Neural cell (in vitro differentiated cells): ENCODE measurements around the gene MND1.

ENCODE experiments used
- CTCF ChIP-seq: fragments of 450-650 bp; IDR thresholded peaks from 2 replicates; pipeline ENCODE4 v1.5.1; 2014; ENCODE audit warnings: antibody characterized with exemption, mild to moderate bottlenecking, moderate library complexity; ENCODE audit not compliant: poor library complexity, severe bottlenecking
- EP300 ChIP-seq: fragments of 450-650 bp; conservative IDR thresholded peaks from 2 replicates; pipeline ENCODE4 v1.6.1; 2014; ENCODE audit warnings: antibody characterized with exemption, mild to moderate bottlenecking, moderate library complexity; ENCODE audit not compliant: poor library complexity, severe bottlenecking
- EZH2 ChIP-seq: fragments of 200-600, 300-800 bp; shearing (Covaris generic), sonication (generic); IDR thresholded peaks from 2 replicates; pipeline ENCODE4 v1.6.1; 2014; ENCODE audit warnings: antibody characterized with exemption, low read length, borderline replicate concordance, mild to moderate bottlenecking; ENCODE audit not compliant: insufficient read depth, poor library complexity, severe bottlenecking
- RAD21 ChIP-seq: fragments of 450-650 bp; conservative IDR thresholded peaks from 2 replicates; pipeline ENCODE4 v1.6.1; 2014; ENCODE audit warnings: antibody characterized with exemption, mild to moderate bottlenecking, moderate library complexity
- SMC3 ChIP-seq: fragments of 450-650 bp; conservative IDR thresholded peaks from 2 replicates; pipeline ENCODE4 v1.6.1; 2014; ENCODE audit warnings: antibody characterized with exemption, mild to moderate bottlenecking, moderate library complexity; ENCODE audit not compliant: poor library complexity
- TF ChIP-seq, protein P1 (sequence below): IDR thresholded peaks from 2 replicates; pipeline ENCODE4 v1.6.1; 2012; ENCODE audit warnings: borderline replicate concordance

GRCh38 chr4:153318696-153319320 lies 25.7 kb upstream of the MND1 start:
- TF ChIP-seq, protein P1, sequence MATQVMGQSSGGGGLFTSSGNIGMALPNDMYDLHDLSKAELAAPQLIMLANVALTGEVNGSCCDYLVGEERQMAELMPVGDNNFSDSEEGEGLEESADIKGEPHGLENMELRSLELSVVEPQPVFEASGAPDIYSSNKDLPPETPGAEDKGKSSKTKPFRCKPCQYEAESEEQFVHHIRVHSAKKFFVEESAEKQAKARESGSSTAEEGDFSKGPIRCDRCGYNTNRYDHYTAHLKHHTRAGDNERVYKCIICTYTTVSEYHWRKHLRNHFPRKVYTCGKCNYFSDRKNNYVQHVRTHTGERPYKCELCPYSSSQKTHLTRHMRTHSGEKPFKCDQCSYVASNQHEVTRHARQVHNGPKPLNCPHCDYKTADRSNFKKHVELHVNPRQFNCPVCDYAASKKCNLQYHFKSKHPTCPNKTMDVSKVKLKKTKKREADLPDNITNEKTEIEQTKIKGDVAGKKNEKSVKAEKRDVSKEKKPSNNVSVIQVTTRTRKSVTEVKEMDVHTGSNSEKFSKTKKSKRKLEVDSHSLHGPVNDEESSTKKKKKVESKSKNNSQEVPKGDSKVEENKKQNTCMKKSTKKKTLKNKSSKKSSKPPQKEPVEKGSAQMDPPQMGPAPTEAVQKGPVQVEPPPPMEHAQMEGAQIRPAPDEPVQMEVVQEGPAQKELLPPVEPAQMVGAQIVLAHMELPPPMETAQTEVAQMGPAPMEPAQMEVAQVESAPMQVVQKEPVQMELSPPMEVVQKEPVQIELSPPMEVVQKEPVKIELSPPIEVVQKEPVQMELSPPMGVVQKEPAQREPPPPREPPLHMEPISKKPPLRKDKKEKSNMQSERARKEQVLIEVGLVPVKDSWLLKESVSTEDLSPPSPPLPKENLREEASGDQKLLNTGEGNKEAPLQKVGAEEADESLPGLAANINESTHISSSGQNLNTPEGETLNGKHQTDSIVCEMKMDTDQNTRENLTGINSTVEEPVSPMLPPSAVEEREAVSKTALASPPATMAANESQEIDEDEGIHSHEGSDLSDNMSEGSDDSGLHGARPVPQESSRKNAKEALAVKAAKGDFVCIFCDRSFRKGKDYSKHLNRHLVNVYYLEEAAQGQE: no peak
- peak; percentile 73 for TF ChIP-seq SMC3
- TF ChIP-seq CTCF: peak; percentile 67
- no peak for TF ChIP-seq EZH2
- no peak for TF ChIP-seq EP300
- TF ChIP-seq RAD21: peak; percentile 67
